ENCODE data around the gene S100A4.

Gene S100A4

GRCh38 chr1:153507926-153508583, 37.6 kb downstream of the S100A4 start:
- DNase-seq (ENCODE audit: low spot score): no peak

GRCh38 chr1:153506831-153507413, 38.7 kb downstream of the S100A4 start:
- no peak for DNase-seq (ENCODE audit: low spot score)

GRCh38 chr1:153506386-153506785, 39.2 kb downstream of the S100A4 start:
- no peak for DNase-seq (ENCODE audit: low spot score)

GRCh38 chr1:153505576-153505975, 40.0 kb downstream of the S100A4 start:
- DNase-seq (ENCODE audit: low spot score): no peak

- DNase-seq (ENCODE audit: low spot score): no peak
Measured at GRCh38 chr1:153503766-153504165, 41.8 kb downstream of the S100A4 start.

- no peak for DNase-seq (ENCODE audit: low spot score)
Measured at GRCh38 chr1:153498746-153499145, 46.9 kb downstream of the S100A4 start.

GRCh38 chr1:153495536-153495935, 50.1 kb downstream of the S100A4 start:
- DNase-seq (ENCODE audit: low spot score): no peak

GRCh38 chr1:153494976-153495535, 50.5 kb downstream of the S100A4 start:
- peak; percentile 82 for DNase-seq (ENCODE audit: low spot score)

All from D341Med (cell line).